Panc1 (cell line): ENCODE data around the gene ABTB2. TPM values are rescaled to one million over a fixed set of nuclear protein-coding genes. Genes with fewer than 3 reads are reported as not detected.

Experiments used
- ATAC-seq: fragments of 200-7000 bp; cut with Tn5 transposase; 2 replicates; pipeline ENCODE4 v1.9.1; 2020; ENCODE audit warnings: mild to moderate bottlenecking, moderate library complexity
- BruUV-seq: library from RNA; stranded (reverse); fragments of 400-500 nt; replicated peaks from 2 replicates; lab custom pipeline; 2021; lab: Mats Ljungman, UMichigan
- CTCF ChIA-PET: fragments of 300-600 bp; sonication (Branson Sonifier 250); formaldehyde crosslinking; loops from one replicate; lab custom pipeline; 2022; ENCODE audit warnings: antibody characterized with exemption; lab: Charles Lee
- POLR2A ChIA-PET: fragments of 300-600 bp; sonication (Branson Sonifier 250); formaldehyde crosslinking; loops from one replicate; lab custom pipeline; 2022; ENCODE audit warnings: antibody characterized with exemption; lab: Charles Lee
- DNase-seq: peaks from one replicate; pipeline ENCODE4 v3.0.0-alpha.2; 2010; ENCODE audit warnings: low read depth, low spot score
- H3K27ac ChIP-seq: 2 replicates; pipeline ENCODE4 v1.5.1; 2011; ENCODE audit warnings: mild to moderate bottlenecking, low read length, inconsistent platforms
- H3K27me3 ChIP-seq: fragments of 200-500 bp; sonication (Bioruptor generic); 2 replicates; pipeline ENCODE4 v1.6.0; 2014; ENCODE audit warnings: low read length, inconsistent platforms; ENCODE audit not compliant: control insufficient read depth, insufficient read depth
- H3K36me3 ChIP-seq: fragments of 200-500 bp; sonication (Bioruptor generic); 2 replicates; pipeline ENCODE4 v1.5.1; 2014; ENCODE audit warnings: inconsistent platforms, mild to moderate bottlenecking, low read length, moderate library complexity; ENCODE audit not compliant: control insufficient read depth, insufficient read depth
- H3K4me1 ChIP-seq: 2 replicates; pipeline ENCODE4 v1.5.1; 2011; ENCODE audit warnings: inconsistent platforms, mild to moderate bottlenecking, low read length, moderate library complexity; ENCODE audit not compliant: control insufficient read depth, insufficient read depth
- H3K4me3 ChIP-seq, 2 experiments: 2 replicates each; pipeline ENCODE4 v1.5.1; 2011 to 2012; ENCODE audit warnings: low read depth in 2 of 2, low read length in 2 of 2, mild to moderate bottlenecking in 2 of 2, inconsistent platforms in 1 of 2, moderate library complexity in 1 of 2
- H3K9me3 ChIP-seq: fragments of 200-500 bp; sonication (Bioruptor generic); 2 replicates; pipeline ENCODE4 v1.5.1; 2014; ENCODE audit warnings: low read depth, mild to moderate bottlenecking, inconsistent platforms, low read length, moderate library complexity; ENCODE audit not compliant: control insufficient read depth, insufficient read depth
- POLR2AphosphoS5 ChIP-seq: IDR thresholded peaks from 2 replicates; pipeline ENCODE4 v1.6.1; 2012; ENCODE audit warnings: mild to moderate bottlenecking, low read depth, low read length, moderate library complexity
- SIN3A ChIP-seq: IDR thresholded peaks from 2 replicates; pipeline ENCODE4 v1.6.1; 2012; ENCODE audit warnings: low read depth, mild to moderate bottlenecking, low read length, moderate library complexity, borderline replicate concordance; ENCODE audit not compliant: insufficient read depth
- TCF7L2 ChIP-seq: IDR thresholded peaks from 2 replicates; pipeline ENCODE4 v1.6.1; 2011; ENCODE audit warnings: mild to moderate bottlenecking, low read depth, low read length, inconsistent platforms
- in situ Hi-C: cut with HindIII; loops from 2 replicates; pipeline ENCODE4 v1.10.0; 2016; ENCODE audit warnings: low sequenced_read_pairs, low pct_unique_long_range_greater_than_20kb
- intact Hi-C: fragments of 100-400 bp; cut with micrococcal nuclease; formaldehyde crosslinking; loops from one replicate; pipeline ENCODE4 v1.10.0; 2022; ENCODE audit not compliant: unreplicated experiment
- total RNA-seq: library from RNA; stranded (reverse); gene quantifications from one replicate; pipeline ENCODE4 v1.2.1, GENCODE V29; 2021; ENCODE audit not compliant: unreplicated experiment
- TF ChIP-seq, protein P1 (sequence below), 2 experiments: IDR thresholded peaks; 2 replicates each; pipeline ENCODE4 v1.6.1; 2011 to 2012; ENCODE audit warnings: low read depth in 2 of 2, control low read depth in 1 of 2, low read length in 1 of 2, mild to moderate bottlenecking in 1 of 2, moderate library complexity in 1 of 2; ENCODE audit not compliant: insufficient read depth in 1 of 2
- TF ChIP-seq, protein P2 (sequence below): fragments of 450-650 bp; IDR thresholded peaks from 2 replicates; pipeline ENCODE4 v1.5.1; 2017; ENCODE audit warnings: mild to moderate bottlenecking

Gene ABTB2
- total RNA-seq, 1 experiment from 2014 or later, result 22.7 TPM

DNA sequence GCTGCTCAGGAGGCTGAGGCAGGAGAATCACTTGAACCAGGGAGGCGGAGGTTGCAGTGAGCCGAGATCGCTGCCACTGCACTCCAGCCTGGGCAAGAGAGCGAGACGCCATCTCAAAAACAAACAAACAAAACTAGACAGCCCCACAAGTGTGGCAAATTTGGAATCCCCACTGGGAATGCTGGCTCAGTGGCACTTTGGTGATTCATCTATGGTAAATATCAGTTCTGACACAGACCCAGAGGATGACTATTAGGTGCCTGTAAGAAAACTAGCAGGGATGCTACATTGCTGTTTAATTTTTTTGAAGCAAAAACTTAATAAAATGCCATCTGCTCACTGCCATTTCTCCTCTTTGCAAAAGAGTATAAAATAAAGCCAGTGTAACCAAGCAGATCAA is 144.4 kb downstream of the ABTB2 start:
- intact Hi-C loops, result no loop called here
- Histone ChIP-seq H3K36me3 (no peaks in the 10 kb centered on the region), H3K4me3 (no peak overlapping the region), H3K27me3 (no peaks in the 10 kb centered on the region), H3K27ac (peak overlapping the region; percentile 14; the same call in 1 of the 2 replicates), H3K4me1 (peaks cover 39% of the 10 kb centered on the region), H3K9me3 (no peaks in the 10 kb centered on the region)
- no TSS peak for BruUV-seq
- ATAC-seq (peak; percentile 73), DNase-seq (no peak)
- POLR2A ChIA-PET, result no interaction called here
- in situ Hi-C loops, result no loop called here
- TF ChIP-seq POLR2AphosphoS5, result no peak
- no peak for TF ChIP-seq SIN3A
- TF ChIP-seq TCF7L2, result no peak
- TF ChIP-seq, protein P1, sequence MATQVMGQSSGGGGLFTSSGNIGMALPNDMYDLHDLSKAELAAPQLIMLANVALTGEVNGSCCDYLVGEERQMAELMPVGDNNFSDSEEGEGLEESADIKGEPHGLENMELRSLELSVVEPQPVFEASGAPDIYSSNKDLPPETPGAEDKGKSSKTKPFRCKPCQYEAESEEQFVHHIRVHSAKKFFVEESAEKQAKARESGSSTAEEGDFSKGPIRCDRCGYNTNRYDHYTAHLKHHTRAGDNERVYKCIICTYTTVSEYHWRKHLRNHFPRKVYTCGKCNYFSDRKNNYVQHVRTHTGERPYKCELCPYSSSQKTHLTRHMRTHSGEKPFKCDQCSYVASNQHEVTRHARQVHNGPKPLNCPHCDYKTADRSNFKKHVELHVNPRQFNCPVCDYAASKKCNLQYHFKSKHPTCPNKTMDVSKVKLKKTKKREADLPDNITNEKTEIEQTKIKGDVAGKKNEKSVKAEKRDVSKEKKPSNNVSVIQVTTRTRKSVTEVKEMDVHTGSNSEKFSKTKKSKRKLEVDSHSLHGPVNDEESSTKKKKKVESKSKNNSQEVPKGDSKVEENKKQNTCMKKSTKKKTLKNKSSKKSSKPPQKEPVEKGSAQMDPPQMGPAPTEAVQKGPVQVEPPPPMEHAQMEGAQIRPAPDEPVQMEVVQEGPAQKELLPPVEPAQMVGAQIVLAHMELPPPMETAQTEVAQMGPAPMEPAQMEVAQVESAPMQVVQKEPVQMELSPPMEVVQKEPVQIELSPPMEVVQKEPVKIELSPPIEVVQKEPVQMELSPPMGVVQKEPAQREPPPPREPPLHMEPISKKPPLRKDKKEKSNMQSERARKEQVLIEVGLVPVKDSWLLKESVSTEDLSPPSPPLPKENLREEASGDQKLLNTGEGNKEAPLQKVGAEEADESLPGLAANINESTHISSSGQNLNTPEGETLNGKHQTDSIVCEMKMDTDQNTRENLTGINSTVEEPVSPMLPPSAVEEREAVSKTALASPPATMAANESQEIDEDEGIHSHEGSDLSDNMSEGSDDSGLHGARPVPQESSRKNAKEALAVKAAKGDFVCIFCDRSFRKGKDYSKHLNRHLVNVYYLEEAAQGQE (IDR thresholded peaks at IDR 0.05; ENCODE audit: insufficient read depth in 1 of 2, low read depth in 2 of 2, low read length in 1 of 2), result no peak
- CTCF ChIA-PET, result no interaction called here

DNA sequence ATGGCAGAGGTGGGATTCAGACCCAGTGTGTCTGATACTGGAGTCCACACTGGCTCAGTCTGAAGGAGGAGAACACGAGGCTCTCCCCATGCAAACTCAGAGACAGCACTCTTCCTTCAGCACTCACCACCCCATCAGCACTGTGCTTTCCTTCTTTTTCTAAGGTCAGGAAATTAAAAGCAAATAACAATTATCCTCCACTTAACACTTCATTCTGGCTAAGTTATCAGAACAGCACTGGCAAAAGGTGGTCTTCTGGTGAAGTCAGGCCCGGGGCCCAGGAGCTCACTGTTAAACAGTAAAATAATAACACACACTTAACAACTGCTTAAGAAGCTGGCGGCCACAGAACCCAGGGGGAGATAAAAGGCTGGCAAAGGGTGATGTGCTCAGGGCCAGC is 145.2 kb downstream of the ABTB2 start:
- Histone ChIP-seq H3K27ac (no peak overlapping the region), H3K4me1 (peaks cover 47% of the 10 kb centered on the region), H3K36me3 (no peaks in the 10 kb centered on the region), H3K27me3 (no peaks in the 10 kb centered on the region), H3K4me3 (no peak overlapping the region), H3K9me3 (no peaks in the 10 kb centered on the region)
- POLR2A ChIA-PET, result no interaction called here
- no peak for ATAC-seq
- DNase-seq, result no peak
- intact Hi-C loops, result no loop called here
- CTCF ChIA-PET, result no interaction called here
- in situ Hi-C loops, result no loop called here
- BruUV-seq, result no TSS peak
- TF ChIP-seq SIN3A, result no peak

DNA sequence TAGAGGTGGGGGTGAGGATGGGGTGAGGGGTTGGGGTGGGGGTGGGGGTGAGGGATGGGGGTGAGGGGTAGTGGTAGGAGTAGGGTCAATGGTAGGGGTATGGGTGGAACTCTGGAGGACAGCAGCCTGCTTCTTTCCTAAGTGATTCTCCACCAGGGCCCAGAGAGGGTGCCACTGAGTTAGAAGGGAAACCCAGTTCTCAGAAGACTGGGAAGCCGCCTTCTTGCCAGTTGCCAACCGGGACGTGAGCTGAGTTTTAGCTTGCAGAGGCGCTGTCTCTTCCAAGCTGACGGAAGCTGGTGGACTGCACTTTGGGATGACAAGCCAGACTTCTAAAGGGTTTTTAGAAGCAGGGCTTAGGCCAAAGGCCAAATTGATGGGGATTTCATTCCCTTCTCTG is 148.0 kb downstream of the ABTB2 start:
- BruUV-seq, result no TSS peak
- ChIA-PET CTCF (interaction anchor here (0.7 kb wide), 1 partner anchor 144 kb away, joined by 3 read pairs; no protein-coding TSS in a partner anchor), POLR2A (interaction anchor here (0.6 to 1.1 kb wide), 3 partner anchors 40 to 66 kb away, joined by 3 to 8 read pairs (median 3); no protein-coding TSS in a partner anchor)
- intact Hi-C loops, result no loop called here
- ATAC-seq, result no peak
- Histone ChIP-seq H3K27ac (no peak overlapping the region), H3K36me3 (no peaks in the 10 kb centered on the region), H3K4me1 (peaks cover 62% of the 10 kb centered on the region), H3K9me3 (no peaks in the 10 kb centered on the region), H3K4me3 (no peak overlapping the region), H3K27me3 (no peaks in the 10 kb centered on the region)
- in situ Hi-C loops, result no loop called here
- TF ChIP-seq, protein P1 (IDR thresholded peaks at IDR 0.05; ENCODE audit: insufficient read depth in 1 of 2, low read depth in 2 of 2, low read length in 1 of 2), result no peak
- TF ChIP-seq POLR2AphosphoS5 (no peak), SIN3A (no peak), TCF7L2 (no peak)
- TF ChIP-seq, protein P2, sequence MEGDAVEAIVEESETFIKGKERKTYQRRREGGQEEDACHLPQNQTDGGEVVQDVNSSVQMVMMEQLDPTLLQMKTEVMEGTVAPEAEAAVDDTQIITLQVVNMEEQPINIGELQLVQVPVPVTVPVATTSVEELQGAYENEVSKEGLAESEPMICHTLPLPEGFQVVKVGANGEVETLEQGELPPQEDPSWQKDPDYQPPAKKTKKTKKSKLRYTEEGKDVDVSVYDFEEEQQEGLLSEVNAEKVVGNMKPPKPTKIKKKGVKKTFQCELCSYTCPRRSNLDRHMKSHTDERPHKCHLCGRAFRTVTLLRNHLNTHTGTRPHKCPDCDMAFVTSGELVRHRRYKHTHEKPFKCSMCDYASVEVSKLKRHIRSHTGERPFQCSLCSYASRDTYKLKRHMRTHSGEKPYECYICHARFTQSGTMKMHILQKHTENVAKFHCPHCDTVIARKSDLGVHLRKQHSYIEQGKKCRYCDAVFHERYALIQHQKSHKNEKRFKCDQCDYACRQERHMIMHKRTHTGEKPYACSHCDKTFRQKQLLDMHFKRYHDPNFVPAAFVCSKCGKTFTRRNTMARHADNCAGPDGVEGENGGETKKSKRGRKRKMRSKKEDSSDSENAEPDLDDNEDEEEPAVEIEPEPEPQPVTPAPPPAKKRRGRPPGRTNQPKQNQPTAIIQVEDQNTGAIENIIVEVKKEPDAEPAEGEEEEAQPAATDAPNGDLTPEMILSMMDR, result no peak; the same call in 1 of the 2 replicates
- no peak for DNase-seq
